Melanocyte of skin (primary cell): ENCODE data around the gene NDUFAF2. TPM values are rescaled to one million over a fixed set of nuclear protein-coding genes. Genes with fewer than 3 reads are reported as not detected.

ENCODE experiments used
- total RNA-seq, 2 donors: library from RNA; depleted of rRNA; stranded (reverse); fragments of >200 nt; gene quantifications; 2 replicates each; pipeline ENCODE4 v1.2.3, GENCODE V29; 2012

Gene NDUFAF2
- total RNA-seq: 10 to 100 TPM; 13.1 to 20.3 TPM

GRCh38 chr5:60944904-60945812 is at the start of gene NDUFAF2, which contains the start of gene ERCC8:
TSS of gene NDUFAF2 (plus strand) at chr5:60945205. CDS start at chr5:60945256, 51 bp downstream.
TSS of gene ERCC8 (minus strand) at chr5:60945070. CDS start at chr5:60945008, 62 bp downstream.

GRCh38 chr5:61162010-61162831 is 217.2 kb downstream of the NDUFAF2 start, which contains the start of gene SMIM15:
TSS of gene SMIM15 (minus strand) at chr5:61162468. CDS start at chr5:61160171, 2,297 bp downstream.

Other genes starting within 250 kb of the NDUFAF2 start
- gene DEPDC1B, start 245.0 kb upstream of the NDUFAF2 start, total RNA-seq: 10 to 100 TPM in 1 of 2 donors, 1 to 10 TPM in 1; 7.9 to 18.3 TPM
- under 1 TPM; 0.34 to 1.00 TPM for gene ELOVL7, start 100.9 kb upstream of the NDUFAF2 start, total RNA-seq
- 10 to 100 TPM; 15.1 to 15.3 TPM for gene ERCC8, start 135 bp upstream of the NDUFAF2 start, total RNA-seq
- 10 to 100 TPM; 17.2 to 38.0 TPM for gene SMIM15, start 217.3 kb downstream of the NDUFAF2 start, total RNA-seq